ENCODE measurements around the gene SSU72.
"Not testable (repeated sequence)": the region's sequence is repeated elsewhere in the genome, so short reads cannot be mapped to it uniquely, and the experiment has no call there.

SSU72 gene

DNA sequence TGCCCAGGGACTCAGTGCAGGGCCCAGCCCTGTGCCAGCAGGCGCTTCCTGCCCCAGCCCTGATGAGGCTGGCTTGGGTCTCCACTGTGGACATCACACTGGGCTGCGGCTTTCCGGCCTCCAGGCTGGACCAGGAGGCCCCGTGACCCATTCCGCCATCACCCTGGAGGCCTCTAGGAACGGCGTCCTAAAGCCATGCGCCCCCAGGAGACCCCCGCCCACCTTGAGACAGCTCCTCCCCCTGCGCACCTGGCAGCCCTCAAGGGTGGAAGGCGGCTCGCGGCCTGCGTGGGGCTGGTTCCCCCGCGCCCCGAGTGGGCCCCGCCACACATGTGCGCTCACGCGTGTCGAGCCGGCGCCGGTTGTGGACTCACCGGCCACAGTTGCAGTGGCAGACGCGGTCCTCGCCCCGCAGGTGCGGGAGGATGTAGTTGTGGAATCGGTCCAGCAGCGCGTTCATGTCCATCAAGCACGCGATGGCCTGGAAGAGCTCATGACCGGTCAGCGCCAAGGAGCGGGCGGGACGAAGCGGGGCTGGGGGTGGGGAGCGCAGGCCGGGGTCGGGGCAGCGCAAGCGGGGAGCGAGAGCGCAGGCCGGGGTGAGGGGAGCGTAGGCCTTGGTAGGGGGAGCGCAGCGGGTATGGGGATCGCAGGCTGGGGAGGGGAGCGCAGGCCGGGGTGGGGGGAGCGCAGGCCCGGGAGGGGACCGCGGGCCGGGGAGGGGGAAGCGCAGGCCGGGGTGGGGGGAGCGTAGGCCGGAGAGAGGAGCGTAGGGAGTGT lies 35.2 kb downstream of the SSU72 start:
- H3K36me3 ChIP-seq: peaks cover 46% of the 10 kb centered on the region
- peaks cover 58% of the 10 kb centered on the region for H4K20me1 ChIP-seq
- peak overlapping the region; percentile 77 for H3K4me2 ChIP-seq
- no peak overlapping the region for H3K9ac ChIP-seq
- no peak overlapping the region for H3K27ac ChIP-seq
- H3K27me3 ChIP-seq: peaks cover 30% of the 10 kb centered on the region
- peak overlapping the region; percentile 59 for H3K4me3 ChIP-seq
- peaks cover 18% of the 10 kb centered on the region for H3K4me1 ChIP-seq
- no peak for TF ChIP-seq Cebpa-rat (IDR thresholded peaks at IDR 0.05)
- H3K9me3 ChIP-seq: no peaks in the 10 kb centered on the region

DNA sequence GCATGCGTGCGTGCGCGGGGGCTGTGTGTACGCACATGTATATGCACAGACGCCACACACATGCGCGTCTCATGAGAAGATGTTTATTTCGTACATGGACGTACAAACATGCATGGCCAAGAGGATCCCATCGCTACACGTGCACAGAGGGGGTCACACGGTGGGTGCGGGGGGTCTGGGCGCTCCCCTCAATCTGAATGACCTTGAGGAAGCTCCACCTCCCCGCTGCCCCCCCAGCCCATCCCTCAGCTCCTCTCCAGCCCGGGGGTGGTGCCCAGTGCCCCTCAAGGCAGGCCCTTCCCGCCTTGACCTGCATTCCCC lies 35.7 kb downstream of the SSU72 start:
- H3K9ac ChIP-seq: no peak overlapping the region

DNA sequence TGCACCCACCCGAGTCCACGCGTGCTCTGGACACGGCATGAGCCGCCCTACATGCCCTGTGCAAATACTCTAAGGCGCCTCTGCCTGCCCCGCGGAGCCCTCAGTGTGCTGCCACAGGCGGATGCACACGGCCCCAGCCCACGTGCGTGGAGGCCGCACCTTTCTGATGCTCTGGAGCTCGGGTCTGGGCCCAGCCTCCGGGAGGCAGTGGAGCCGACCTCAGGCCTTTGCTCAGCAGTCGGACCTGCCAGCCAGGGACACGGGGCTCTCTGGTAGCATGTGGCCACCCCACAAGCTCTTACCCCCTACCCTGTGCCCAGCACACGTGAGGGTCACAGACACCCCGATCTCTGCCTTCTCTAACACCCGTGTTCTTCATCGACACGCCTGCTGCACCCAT lies 36.3 kb downstream of the SSU72 start:
- Histone ChIP-seq H3K4me2 (no peak overlapping the region), H3K27me3 (peaks cover 30% of the 10 kb centered on the region), H3K4me3 (no peak overlapping the region), H3K27ac (no peak overlapping the region), H3K9ac (no peak overlapping the region), H3K4me1 (peaks cover 25% of the 10 kb centered on the region), H3K36me3 (peaks cover 38% of the 10 kb centered on the region), H3K9me3 (no peaks in the 10 kb centered on the region), H4K20me1 (peaks cover 56% of the 10 kb centered on the region)
- TF ChIP-seq Cebpa-rat (IDR thresholded peaks at IDR 0.05): no peak

More for the DNA sequence above, 35.7 kb downstream of the SSU72 start:
- Histone ChIP-seq H3K27me3 (peaks cover 30% of the 10 kb centered on the region), H4K20me1 (peaks cover 62% of the 10 kb centered on the region), H3K9me3 (no peaks in the 10 kb centered on the region), H3K4me3 (peak overlapping the region; percentile 59), H3K4me1 (peaks cover 24% of the 10 kb centered on the region), H3K4me2 (peak overlapping the region; percentile 77), H3K27ac (no peak overlapping the region), H3K36me3 (peaks cover 44% of the 10 kb centered on the region)
- no peak for TF ChIP-seq Cebpa-rat (IDR thresholded peaks at IDR 0.05)

DNA sequence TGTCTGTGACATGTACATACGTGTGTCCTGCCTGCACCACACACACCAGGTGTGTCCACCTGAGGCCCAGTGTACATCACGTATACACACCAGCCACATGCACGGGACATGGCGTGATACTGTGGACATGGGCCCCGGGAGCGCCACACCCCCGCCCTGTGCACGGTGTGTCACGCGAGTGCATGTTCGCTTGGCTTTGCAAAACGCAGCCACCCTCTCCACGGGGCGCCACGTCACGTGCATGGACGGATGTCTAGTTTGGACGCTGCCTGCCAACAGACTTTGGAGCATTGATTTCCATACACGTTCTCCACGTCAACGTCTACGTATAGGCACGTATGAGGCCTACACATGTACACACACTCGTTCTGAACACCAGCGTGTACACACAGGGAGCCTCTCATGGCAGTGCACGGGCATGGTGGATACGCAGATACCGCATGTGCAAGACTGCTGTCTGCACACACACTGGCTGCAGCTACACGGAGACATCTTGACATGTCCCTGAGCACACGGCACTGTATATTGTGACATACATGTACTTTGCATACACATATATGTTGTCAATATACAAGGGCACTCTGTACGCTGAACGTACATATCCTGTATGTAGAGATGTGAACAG lies 36.9 kb downstream of the SSU72 start:
- no peak overlapping the region for H3K4me3 ChIP-seq
- H3K9me3 ChIP-seq: no peaks in the 10 kb centered on the region
- H3K4me1 ChIP-seq: peaks cover 25% of the 10 kb centered on the region
- peaks cover 30% of the 10 kb centered on the region for H3K27me3 ChIP-seq
- no peak overlapping the region for H3K27ac ChIP-seq
- H3K36me3 ChIP-seq: peaks cover 38% of the 10 kb centered on the region
- peaks cover 50% of the 10 kb centered on the region for H4K20me1 ChIP-seq
- no peak overlapping the region for H3K9ac ChIP-seq
- no peak overlapping the region for H3K4me2 ChIP-seq
- no peak for TF ChIP-seq Cebpa-rat (IDR thresholded peaks at IDR 0.05)

DNA sequence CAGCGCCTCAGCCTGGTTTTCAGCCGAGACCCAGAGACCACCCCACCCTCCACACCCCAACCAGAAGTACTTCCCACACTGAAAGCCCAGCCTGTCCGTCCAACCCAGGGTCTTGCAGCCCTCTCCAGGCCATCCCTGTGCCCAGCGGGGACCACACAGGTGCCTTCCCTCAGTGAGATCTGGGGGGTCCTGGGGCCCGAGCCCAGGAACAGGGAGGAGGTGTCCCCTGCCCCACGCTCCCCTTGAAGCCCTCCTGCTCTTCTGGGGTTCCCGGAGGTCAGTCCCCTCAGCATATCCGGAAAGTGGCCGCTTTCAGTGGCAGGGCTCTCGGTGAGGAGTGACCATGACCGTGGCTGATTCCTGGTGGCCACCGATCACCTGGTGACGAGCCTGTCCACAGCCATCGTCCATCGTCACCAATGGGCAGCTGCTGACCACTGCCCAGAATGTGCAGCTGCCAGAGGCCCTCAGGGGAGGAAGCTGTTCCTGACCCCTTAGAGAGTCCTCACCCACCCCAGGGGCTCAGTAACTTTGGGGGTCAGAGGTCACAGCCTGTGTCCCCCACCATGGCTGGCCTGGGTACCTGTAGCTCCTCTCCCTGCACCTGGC lies 37.6 kb downstream of the SSU72 start:
- Histone ChIP-seq H3K4me2 (no peak overlapping the region), H3K4me1 (peaks cover 25% of the 10 kb centered on the region), H3K4me3 (no peak overlapping the region), H4K20me1 (peaks cover 44% of the 10 kb centered on the region), H3K9me3 (peaks cover 1% of the 10 kb centered on the region; the same call in 1 of the 2 replicates), H3K27ac (no peak overlapping the region), H3K9ac (no peak overlapping the region), H3K36me3 (peaks cover 38% of the 10 kb centered on the region), H3K27me3 (peaks cover 30% of the 10 kb centered on the region)
- TF ChIP-seq Cebpa-rat (IDR thresholded peaks at IDR 0.05): no peak

DNA sequence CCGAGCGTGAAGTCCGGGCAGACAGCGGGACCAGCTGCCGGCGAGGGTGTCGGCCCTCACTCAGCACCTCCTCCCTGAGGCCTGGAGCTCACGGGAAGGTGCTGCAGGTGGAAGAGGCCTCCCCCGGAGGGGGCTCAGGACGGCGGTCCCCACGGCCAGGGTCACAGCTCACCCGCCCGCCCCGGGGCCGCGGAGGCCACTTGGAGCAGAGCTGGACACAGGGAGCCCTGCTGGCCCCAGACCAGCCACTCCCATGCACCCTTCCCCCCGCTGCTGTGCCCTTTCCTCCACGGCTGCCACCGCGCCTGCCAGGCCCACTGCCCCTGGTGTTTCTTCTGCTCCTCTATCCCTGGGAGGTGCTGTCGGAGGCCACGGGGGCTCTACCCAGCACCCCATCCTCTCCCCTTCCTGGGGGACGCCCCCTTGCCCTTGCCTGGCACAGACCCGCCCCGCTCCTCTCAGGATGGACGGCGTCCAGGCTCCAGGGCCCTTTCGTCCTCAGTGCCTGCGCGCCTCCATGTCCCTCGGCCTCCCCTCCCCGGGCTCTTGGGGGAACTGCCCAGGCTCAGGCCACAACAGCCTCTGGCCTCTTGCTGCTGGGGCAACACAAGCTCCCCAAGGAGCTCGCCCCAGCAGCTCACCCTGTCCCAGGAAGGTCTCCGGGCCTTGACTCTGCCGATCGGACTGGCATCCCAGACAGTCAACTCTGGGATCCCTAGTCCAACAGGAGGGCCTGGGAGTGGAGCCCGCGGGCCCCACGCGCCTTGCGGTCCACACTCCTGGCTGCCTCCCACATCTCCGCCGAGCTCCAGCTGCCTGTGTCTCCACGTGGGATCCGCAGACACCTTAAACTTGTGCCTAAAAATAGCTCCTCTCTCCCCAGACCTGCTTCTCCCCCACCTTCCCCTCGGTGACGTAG lies 38.4 kb downstream of the SSU72 start:
- TF ChIP-seq Cebpa-rat (IDR thresholded peaks at IDR 0.05): no peak
- H3K4me2 ChIP-seq: no peak overlapping the region
- peaks cover 30% of the 10 kb centered on the region for H3K27me3 ChIP-seq
- H3K27ac ChIP-seq: no peak overlapping the region
- H3K36me3 ChIP-seq: peaks cover 36% of the 10 kb centered on the region
- H3K4me3 ChIP-seq: no peak overlapping the region
- H3K4me1 ChIP-seq: peaks cover 23% of the 10 kb centered on the region
- peaks cover 36% of the 10 kb centered on the region for H4K20me1 ChIP-seq
- H3K9ac ChIP-seq: no peak overlapping the region
- H3K9me3 ChIP-seq: peaks cover 9% of the 10 kb centered on the region

DNA sequence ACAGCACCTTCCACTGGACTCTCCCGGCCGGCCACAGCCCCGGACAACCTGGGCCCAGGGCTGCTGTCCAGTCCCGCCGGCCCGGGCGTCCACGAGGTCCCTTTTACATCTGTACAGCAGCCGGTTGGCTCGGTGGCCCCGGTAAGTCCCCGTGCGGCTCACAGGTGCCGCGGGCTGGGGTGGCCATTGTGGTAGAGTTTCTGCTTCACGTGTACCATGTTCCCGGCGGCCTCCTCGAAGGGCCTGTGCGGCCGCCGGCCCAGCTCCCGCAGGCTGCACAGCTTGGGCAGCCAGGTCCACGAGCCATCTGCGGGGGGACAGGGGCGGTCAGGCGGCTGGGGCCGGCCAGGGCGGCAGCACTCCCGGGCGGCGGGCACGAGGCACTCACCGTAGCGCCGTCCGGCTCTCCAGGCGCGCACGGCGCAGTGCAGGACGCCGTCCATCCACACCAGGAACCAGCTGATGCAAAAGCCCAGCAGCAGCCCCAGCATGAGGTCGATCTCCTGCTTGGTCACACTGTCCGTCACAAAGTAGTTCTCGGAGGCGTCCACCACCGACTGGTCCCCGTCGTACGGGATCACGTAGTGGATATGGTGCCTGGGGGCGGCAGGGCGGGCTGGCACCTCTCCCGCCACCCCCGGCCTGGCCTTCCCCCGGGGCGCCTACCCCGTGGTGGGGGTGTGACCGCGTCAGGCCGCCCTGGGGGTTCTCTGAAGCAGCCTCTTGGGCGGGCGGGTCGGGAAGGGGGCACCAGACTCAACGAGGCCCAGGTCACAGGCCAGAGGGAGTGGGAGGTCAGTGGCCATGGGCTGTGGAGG lies 39.3 kb downstream of the SSU72 start:
- Histone ChIP-seq H3K27me3 (peaks cover 23% of the 10 kb centered on the region), H3K27ac (no peak overlapping the region)

DNA sequence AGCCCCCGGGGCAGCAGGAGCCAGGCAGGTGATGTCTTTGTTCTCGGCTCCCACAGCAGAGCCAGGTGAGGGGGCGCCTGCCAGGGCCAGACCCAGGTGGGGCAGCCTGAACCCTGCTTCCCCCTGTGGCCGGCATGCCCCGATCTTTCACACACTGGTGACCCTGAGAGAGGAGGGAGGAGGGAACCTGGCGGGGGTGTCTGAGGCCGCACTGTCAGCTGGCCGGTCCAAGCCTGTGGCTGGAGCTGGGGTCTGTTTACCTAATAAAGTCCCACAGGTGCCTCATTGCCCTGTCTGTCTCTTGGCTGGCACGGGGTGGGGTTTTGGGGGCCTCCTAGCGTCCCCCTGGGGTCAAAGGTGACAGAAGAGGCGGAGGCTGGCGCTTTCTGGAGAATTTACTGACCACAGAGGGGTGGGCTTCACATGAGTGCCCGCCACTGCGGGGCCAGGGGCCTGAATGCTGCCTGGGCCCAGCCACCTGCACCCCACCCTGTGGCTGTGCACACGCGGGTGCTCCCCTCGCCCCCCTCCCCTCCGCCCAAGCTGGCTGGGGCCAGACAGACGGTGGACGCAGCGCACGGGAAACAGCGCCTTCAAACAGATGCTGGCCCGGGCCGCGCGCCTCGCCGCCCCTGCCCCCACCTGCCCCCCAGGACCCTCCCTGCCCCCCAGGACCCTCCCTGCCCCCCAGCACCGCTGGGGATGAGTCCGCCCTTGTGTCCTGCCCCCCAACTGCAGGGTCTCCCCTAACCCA lies 40.1 kb downstream of the SSU72 start:
- peaks cover 23% of the 10 kb centered on the region for H3K9me3 ChIP-seq
- peaks cover 18% of the 10 kb centered on the region for H3K27me3 ChIP-seq
- no peak overlapping the region for H3K9ac ChIP-seq
- H3K4me1 ChIP-seq: peaks cover 15% of the 10 kb centered on the region
- peaks cover 43% of the 10 kb centered on the region for H3K36me3 ChIP-seq
- TF ChIP-seq Cebpa-rat (IDR thresholded peaks at IDR 0.05): no peak
- peak overlapping the region; percentile 14; the same call in 1 of the 2 replicates for H3K27ac ChIP-seq
- H4K20me1 ChIP-seq: peaks cover 28% of the 10 kb centered on the region
- H3K4me3 ChIP-seq: no peak overlapping the region
- peak overlapping the region; percentile 55 for H3K4me2 ChIP-seq

More for the DNA sequence above, 39.3 kb downstream of the SSU72 start:
- Histone ChIP-seq H4K20me1 (peaks cover 28% of the 10 kb centered on the region), H3K9ac (no peak overlapping the region), H3K9me3 (peaks cover 15% of the 10 kb centered on the region), H3K36me3 (peaks cover 35% of the 10 kb centered on the region), H3K4me2 (no peak overlapping the region), H3K4me3 (no peak overlapping the region), H3K4me1 (peaks cover 15% of the 10 kb centered on the region)
- no peak for TF ChIP-seq Cebpa-rat (IDR thresholded peaks at IDR 0.05)

DNA sequence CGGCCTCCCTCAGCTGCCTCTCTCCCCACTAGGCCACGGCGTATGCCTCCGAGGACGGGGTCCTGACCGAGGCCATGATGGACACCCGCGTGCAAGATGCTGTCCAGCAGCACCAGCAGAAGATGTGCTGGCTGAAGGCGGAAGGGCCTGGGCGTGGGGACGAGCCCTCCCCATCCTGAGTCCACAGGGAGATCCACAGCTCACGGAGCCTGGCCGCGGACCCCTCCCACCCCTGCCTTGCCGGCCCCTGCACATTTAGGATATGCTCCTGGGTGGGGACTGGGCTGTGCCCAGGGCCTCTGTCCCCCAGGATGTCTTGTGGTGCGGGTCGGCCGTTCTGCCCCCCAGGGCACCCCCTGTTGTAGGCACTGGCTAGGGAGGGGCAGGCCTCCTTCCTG lies 40.8 kb downstream of the SSU72 start:
- Histone ChIP-seq H3K27me3 (peaks cover 12% of the 10 kb centered on the region), H4K20me1 (peaks cover 22% of the 10 kb centered on the region), H3K36me3 (peaks cover 50% of the 10 kb centered on the region), H3K4me2 (peak overlapping the region; percentile 55), H3K9me3 (peaks cover 24% of the 10 kb centered on the region)
- not testable (repeated sequence) for H3K9ac ChIP-seq, H3K4me1 ChIP-seq, H3K4me3 ChIP-seq, H3K27ac ChIP-seq

DNA sequence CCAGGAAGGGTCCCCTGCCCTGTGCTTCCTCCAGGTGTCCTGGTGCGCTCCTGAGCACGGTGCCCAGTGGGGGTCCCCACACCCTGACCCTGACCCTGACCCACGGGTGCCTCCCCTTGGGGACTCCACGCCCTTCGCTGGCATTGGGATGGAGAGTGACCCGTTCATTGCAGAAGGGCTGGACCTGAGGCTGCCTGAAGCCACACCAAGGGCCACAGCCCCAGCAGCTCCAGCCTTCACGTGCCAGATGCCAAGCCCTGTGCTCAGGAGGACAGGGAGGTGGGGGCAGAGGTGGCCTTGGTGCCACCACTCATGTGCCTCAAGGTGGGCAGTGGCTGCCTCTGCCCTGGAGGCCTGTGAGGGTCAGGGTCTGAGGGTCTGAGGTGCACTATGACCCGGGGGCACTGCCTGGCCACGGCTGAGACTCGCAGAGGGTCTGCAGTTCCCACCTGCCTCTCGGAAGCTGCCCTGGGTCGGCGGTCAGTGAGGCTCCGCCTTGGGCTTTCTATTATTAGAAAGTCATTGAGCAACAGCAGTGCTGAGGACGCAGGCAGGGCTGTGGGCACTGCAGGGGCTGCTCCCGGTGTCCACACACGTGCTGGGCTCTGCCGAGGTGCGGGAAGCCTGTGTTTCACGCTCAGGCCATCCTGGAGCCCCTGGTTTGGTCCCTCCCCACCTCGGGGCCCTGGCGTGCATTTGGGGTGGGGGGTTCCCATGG lies 41.3 kb downstream of the SSU72 start:
- peaks cover 56% of the 10 kb centered on the region for H3K36me3 ChIP-seq

More for the DNA sequence above, 41.3 kb downstream of the SSU72 start:
- H3K27ac ChIP-seq, H3K27me3 ChIP-seq, H3K9ac ChIP-seq, H3K4me3 ChIP-seq, H3K4me2 ChIP-seq, H3K4me1 ChIP-seq: not testable (repeated sequence)
- Histone ChIP-seq H3K9me3 (peaks cover 24% of the 10 kb centered on the region), H4K20me1 (peaks cover 16% of the 10 kb centered on the region)

All from BLaER1 (cell line).